Activated CD4-positive, alpha-beta T cell treated with anti-CD3 and anti-CD28 coated beads, Interleukin-2, amount 10 ng/mL, durations not matched to agents 24 days and 14 days (primary cell): ENCODE measurements around the gene WRAP53. TPM values are rescaled to one million over a fixed set of nuclear protein-coding genes. Genes with fewer than 3 reads are reported as not detected.

ENCODE experiments used
- DNase-seq: peaks from one replicate; pipeline ENCODE4 v3.0.0; 2022
- H3K27ac Mint-ChIP-seq: one replicate; pipeline ENCODE4 v1.8.0; 2022; ENCODE audit warnings: mild to moderate bottlenecking, mixed read lengths
- H3K27me3 Mint-ChIP-seq: one replicate; pipeline ENCODE4 v1.8.0; 2022; ENCODE audit warnings: mixed read lengths
- H3K36me3 Mint-ChIP-seq: one replicate; pipeline ENCODE4 v1.8.0; 2022; ENCODE audit warnings: low read depth, mild to moderate bottlenecking, mixed read lengths
- H3K4me1 Mint-ChIP-seq: one replicate; pipeline ENCODE4 v1.8.0; 2021; ENCODE audit warnings: mixed read lengths
- H3K4me3 Mint-ChIP-seq: one replicate; pipeline ENCODE4 v1.8.0; 2022; ENCODE audit warnings: mild to moderate bottlenecking, moderate library complexity, mixed read lengths
- H3K9me3 Mint-ChIP-seq: one replicate; pipeline ENCODE4 v1.8.0; 2021; ENCODE audit warnings: mixed read lengths
- intact Hi-C: fragments of 100-400 bp; cut with micrococcal nuclease; formaldehyde crosslinking; loops from one replicate; pipeline ENCODE4 v1.15.1; 2023
- total RNA-seq: library from RNA; stranded (reverse); gene quantifications from 2 replicates; pipeline ENCODE4 v1.2.3, GENCODE V29; 2022

Gene WRAP53
- total RNA-seq, 1 donor from 2014 or later: 33.8 TPM

DNA sequence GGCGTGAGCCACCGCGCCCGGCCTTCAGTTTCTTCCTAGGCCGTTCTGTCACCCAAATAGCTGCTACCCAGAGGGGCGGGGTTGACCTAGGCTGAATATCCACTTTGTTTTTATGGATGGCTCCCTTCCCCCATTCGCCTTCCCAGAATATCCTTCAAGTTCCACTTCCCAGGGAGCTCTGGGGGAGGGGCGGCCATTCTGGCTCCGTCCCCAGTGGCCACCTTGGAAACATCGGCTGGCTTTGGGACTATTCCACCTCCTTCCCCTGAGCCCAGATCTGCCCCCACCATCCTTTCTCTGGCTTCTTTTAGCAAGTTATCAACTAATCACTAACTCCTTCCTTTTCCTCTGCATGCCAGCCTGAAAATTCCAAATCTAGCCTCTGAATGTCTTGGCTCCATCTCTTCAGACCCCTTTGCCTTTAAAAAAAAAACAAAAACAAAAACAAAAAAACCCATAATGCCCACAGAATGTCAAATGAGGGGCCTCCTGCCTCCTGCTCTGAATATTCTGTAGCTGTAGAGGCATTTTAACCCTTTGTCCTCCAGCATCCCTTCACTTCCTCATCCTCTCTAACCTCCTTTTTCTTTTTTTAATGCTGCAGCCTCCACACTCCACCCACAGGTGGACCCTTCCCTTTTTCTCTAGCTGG lies 31.2 kb upstream of the WRAP53 start:
- no peaks in the 10 kb centered on the region for H3K9me3 Mint-ChIP-seq
- peaks cover under 1% of the 10 kb centered on the region for H3K4me1 Mint-ChIP-seq
- H3K36me3 Mint-ChIP-seq: peaks cover 2% of the 10 kb centered on the region
- intact Hi-C loops: no loop called here
- peaks cover 30% of the 10 kb centered on the region for H3K27me3 Mint-ChIP-seq
- DNase-seq: no peak
- H3K27ac Mint-ChIP-seq: no peak overlapping the region
- no peak overlapping the region for H3K4me3 Mint-ChIP-seq

DNA sequence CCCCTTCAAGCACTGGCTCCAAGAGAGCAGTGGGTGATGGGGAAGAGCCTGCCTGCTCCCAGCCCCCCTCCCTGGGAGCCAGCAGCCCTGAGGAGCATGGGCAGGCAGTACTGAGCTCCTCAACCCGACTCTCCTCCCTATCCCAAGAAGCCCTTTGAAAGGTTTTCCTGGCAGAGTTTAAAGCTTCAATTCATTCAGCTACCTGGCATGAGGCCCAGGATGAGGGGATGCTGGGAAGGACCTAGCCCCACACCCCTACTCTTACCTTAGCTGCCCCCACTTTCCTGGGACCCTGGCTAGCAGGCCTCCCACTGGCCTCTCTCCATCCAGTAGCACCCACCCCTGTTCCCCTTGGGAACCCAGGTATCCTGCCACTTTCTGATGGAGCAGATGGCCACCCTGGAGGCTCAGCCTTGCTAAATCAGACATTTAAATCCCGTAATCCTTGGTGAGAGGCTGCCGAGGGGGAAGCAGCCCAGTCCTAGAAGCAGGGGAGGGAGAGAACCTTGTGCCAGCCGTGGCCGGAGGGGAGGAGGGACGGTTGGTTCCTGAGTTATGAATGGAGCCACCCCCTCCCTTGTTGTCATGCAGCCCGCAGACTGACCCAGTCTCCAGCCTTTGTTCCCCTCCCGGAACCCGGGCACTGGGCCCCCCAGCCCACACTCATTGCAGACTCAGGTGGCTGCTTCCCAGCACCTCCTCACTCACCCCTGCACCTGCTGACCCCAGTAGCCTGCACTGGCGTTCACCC lies 20.4 kb upstream of the WRAP53 start:
- Mint-ChIP-seq H3K4me1 (no peaks in the 10 kb centered on the region), H3K36me3 (peaks cover 38% of the 10 kb centered on the region), H3K27me3 (no peaks in the 10 kb centered on the region), H3K4me3 (no peak overlapping the region), H3K27ac (no peak overlapping the region), H3K9me3 (no peaks in the 10 kb centered on the region)
- no peak for DNase-seq
- intact Hi-C loops: no loop called here

DNA sequence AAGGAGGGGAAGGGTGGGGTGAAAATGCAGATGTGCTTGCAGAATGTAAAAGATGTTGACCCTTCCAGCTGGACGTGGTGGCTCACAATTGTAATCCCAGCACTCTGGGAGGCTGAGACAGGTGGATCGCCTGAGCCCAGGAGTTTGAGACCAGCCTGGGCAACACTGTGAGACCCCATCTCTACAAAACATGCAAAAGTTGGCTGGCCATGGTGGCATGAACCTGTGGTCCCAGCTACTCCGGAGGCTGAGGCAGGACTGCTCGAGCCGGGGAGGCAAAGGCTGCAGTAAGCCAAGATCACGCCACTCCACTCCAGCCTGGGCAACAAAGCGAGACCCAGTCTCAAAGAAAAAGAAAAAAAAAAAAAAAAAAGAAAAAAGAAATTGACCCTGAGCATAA lies 19.8 kb upstream of the WRAP53 start:
- Mint-ChIP-seq H3K4me3 (no peak overlapping the region), H3K9me3 (peaks cover 1% of the 10 kb centered on the region), H3K4me1 (no peaks in the 10 kb centered on the region), H3K27me3 (no peaks in the 10 kb centered on the region), H3K27ac (no peak overlapping the region), H3K36me3 (peaks cover 43% of the 10 kb centered on the region)
- DNase-seq: no peak
- intact Hi-C loops: no loop called here

DNA sequence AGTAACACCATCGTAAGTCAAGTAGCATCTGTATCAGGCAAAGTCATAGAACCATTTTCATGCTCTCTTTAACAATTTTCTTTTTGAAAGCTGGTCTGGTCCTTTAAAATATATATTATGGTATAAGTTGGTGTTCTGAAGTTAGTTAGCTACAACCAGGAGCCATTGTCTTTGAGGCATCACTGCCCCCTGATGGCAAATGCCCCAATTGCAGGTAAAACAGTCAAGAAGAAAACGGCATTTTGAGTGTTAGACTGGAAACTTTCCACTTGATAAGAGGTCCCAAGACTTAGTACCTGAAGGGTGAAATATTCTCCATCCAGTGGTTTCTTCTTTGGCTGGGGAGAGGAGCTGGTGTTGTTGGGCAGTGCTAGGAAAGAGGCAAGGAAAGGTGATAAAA lies 15.0 kb upstream of the WRAP53 start:
- Mint-ChIP-seq H3K27ac (no peak overlapping the region), H3K27me3 (no peaks in the 10 kb centered on the region), H3K36me3 (peaks cover 66% of the 10 kb centered on the region), H3K4me3 (no peak overlapping the region), H3K4me1 (peaks cover 3% of the 10 kb centered on the region), H3K9me3 (peaks cover 7% of the 10 kb centered on the region)
- intact Hi-C loops: no loop called here
- DNase-seq: peak; percentile 77

GRCh38 chr17:7674934-7675333 lies 13.3 kb upstream of the WRAP53 start:
- intact Hi-C loops: no loop called here
- Mint-ChIP-seq H3K27me3 (no peaks in the 10 kb centered on the region), H3K4me1 (peaks cover 6% of the 10 kb centered on the region), H3K36me3 (peaks cover 57% of the 10 kb centered on the region), H3K9me3 (peaks cover 7% of the 10 kb centered on the region), H3K4me3 (no peak overlapping the region), H3K27ac (no peak overlapping the region)
- no peak for DNase-seq

GRCh38 chr17:7676533-7676932 lies 11.7 kb upstream of the WRAP53 start:
- Mint-ChIP-seq H3K36me3 (peaks cover 51% of the 10 kb centered on the region), H3K27me3 (no peaks in the 10 kb centered on the region), H3K27ac (no peak overlapping the region), H3K4me3 (no peak overlapping the region), H3K9me3 (peaks cover 7% of the 10 kb centered on the region), H3K4me1 (peaks cover 6% of the 10 kb centered on the region)
- intact Hi-C loops: no loop called here
- no peak for DNase-seq

DNA sequence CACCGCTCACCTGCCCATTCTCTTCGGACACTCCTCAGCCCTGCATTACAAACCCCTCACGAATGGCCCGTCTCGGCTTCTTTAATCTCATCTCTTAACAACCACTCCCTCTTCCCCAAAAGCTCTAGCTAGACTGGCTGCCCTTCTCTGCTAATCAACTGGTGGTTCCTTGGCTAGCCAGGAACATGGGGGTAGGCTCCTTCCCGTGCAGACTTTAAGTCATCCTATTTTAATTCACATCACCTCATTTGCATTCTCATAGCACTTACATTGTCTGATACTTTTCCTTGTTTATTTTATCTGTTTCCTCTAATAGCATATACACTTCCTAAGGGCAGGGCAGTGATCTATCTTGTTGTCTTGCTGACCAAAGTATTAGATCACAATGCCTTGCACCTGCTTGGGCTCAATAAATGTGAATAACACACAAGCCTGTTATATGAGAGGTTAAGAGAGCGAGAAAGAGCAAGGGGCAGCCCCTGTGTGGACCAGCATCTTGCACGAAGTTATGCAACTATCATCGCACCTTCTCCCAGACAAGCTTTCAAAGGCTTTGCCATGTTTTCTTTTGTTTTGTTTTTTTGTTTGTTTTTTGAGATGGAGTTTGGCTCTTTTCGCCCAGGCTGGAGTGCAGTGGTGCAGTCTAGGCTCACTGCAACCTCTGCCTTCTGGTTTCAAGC lies 10.7 kb upstream of the WRAP53 start:
- Mint-ChIP-seq H3K9me3 (peaks cover 7% of the 10 kb centered on the region), H3K36me3 (peaks cover 49% of the 10 kb centered on the region), H3K4me1 (peaks cover 7% of the 10 kb centered on the region), H3K27ac (no peak overlapping the region), H3K4me3 (no peak overlapping the region), H3K27me3 (no peaks in the 10 kb centered on the region)
- intact Hi-C loops: no loop called here
- no peak for DNase-seq

- Mint-ChIP-seq H3K9me3 (no peaks in the 10 kb centered on the region), H3K4me1 (peaks cover 24% of the 10 kb centered on the region), H3K27ac (peak overlapping the region; percentile 97), H3K4me3 (peak overlapping the region; percentile 93), H3K27me3 (no peaks in the 10 kb centered on the region), H3K36me3 (peaks cover 29% of the 10 kb centered on the region)
- intact Hi-C loops: loop anchor here (5.0 to 10.0 kb wide), 5 partner anchors 202 to 470 kb away; partner anchors contain the start of genes CHD3, CNTROB, CTDNEP1 and ELP5
- DNase-seq: no peak
These were observed 3.3 kb upstream of the WRAP53 start for GRCh38 chr17:7684851-7685532.

DNA sequence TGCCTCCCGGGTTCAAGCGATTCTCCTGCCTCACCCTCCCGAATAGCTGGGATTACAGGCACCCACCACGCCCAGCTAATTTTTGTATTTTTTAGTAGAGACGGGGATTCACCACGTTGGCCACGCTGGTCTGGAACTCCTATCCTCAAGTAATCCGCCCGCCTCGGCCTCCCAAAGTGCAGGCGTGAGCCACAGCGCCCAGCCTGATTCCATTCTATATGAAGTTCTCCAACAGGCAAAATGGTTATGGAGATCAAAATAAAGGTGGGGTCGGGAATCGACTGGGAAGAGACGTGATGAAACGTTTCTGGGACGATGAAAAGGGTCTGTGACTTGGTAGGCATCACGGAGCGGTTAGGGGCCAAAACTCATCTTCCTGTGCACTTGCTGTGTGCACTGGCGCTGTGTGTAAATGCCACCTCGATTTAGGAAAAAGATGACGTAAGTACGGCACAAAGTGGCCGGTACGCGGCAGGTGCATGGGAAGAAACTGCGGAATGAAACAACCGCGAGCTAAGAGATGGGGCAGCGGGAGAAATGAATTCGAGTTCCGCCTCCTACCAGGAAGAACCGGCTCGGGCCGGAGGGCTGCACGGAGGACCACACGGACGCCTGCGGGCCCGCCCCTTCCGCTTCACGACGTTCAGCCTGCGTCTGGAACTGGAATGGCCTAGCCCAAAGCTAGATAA lies 2.6 kb upstream of the WRAP53 start:
- peaks cover 32% of the 10 kb centered on the region for H3K36me3 Mint-ChIP-seq
- peak overlapping the region; percentile 97 for H3K27ac Mint-ChIP-seq
- peaks cover 28% of the 10 kb centered on the region for H3K4me1 Mint-ChIP-seq
- H3K4me3 Mint-ChIP-seq: peak overlapping the region; percentile 93
- no peaks in the 10 kb centered on the region for H3K27me3 Mint-ChIP-seq
- no peaks in the 10 kb centered on the region for H3K9me3 Mint-ChIP-seq
- intact Hi-C loops: loop anchor here (1.0 to 10.0 kb wide), 12 partner anchors 35 to 469 kb away; partner anchors contain the start of genes ATP1B2, CHD3, CNTROB and CTDNEP1
- DNase-seq: peak; percentile 97

DNA sequence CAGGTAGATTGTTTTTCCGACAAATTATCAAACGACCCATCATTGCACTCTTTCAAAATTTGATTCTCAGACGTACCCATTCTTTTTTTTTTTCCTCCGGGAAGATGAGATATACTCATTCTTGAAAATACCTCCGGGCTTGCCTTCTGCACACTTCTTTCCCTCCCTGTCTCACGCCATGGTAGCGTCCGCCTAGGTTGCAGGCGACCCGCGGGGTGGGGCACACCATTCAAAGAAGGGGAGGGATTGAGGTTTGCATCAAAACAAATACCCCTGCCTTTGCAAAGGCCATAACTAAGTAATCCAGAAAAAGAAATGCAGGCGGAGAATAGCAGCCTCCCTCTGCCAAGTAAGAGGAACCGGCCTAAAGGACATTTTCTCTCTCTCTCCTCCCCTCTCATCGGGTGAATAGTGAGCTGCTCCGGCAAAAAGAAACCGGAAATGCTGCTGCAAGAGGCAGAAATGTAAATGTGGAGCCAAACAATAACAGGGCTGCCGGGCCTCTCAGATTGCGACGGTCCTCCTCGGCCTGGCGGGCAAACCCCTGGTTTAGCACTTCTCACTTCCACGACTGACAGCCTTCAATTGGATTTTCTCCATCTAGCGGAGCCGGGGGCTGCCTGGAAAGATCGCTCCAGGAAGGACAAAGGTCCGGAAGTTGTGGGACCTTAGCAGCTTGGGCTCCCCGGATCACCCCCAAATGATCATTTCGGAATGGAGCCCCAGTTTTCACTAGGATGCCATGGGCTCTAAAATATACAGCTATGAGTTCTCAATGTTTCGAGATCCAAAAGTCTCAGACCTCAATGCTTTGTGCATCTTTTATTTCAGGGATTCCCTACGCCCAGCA lies 1.8 kb upstream of the WRAP53 start:
- intact Hi-C loops: loop anchor here (1.0 to 10.0 kb wide), 14 partner anchors 36 to 468 kb away; partner anchors contain the start of genes ATP1B2, CHD3, CNTROB and CTDNEP1
- peaks cover 35% of the 10 kb centered on the region for H3K36me3 Mint-ChIP-seq
- H3K4me3 Mint-ChIP-seq: peak overlapping the region; percentile 93
- H3K9me3 Mint-ChIP-seq: no peaks in the 10 kb centered on the region
- peak; percentile 94 for DNase-seq
- H3K4me1 Mint-ChIP-seq: peaks cover 28% of the 10 kb centered on the region
- peak overlapping the region; percentile 97 for H3K27ac Mint-ChIP-seq
- no peaks in the 10 kb centered on the region for H3K27me3 Mint-ChIP-seq

GRCh38 chr17:7687072-7687907 lies 987 bp upstream of the WRAP53 start, which contains the start of gene TP53:
TP53 (minus strand) TSS chr17:7687490; CDS start chr17:7676594, 10,896 bp downstream.
- H3K36me3 Mint-ChIP-seq: peaks cover 35% of the 10 kb centered on the region

More at GRCh38 chr17:7687072-7687907, 987 bp upstream of the WRAP53 start, which contains the start of gene TP53:
- peak within 1 kb of the TSS; percentile 97 for H3K27ac Mint-ChIP-seq
- H3K9me3 Mint-ChIP-seq: no peaks in the 10 kb centered on the region
- H3K4me1 Mint-ChIP-seq: peaks cover 28% of the 10 kb centered on the region
- peak within 1 kb of the TSS; percentile 93 for H3K4me3 Mint-ChIP-seq
- peak; percentile 97 for DNase-seq
- intact Hi-C loops: loop anchor here (1.0 to 10.0 kb wide), 10 partner anchors 55 to 468 kb away; partner anchors contain the start of genes CHD3, CNTROB, CTDNEP1 and ELP5
- H3K27me3 Mint-ChIP-seq: no peaks in the 10 kb centered on the region
